B cell (primary cell): Measurements from ENCODE around the gene MED26. TPM values are rescaled to one million over a fixed set of nuclear protein-coding genes. Genes with fewer than 3 reads are reported as not detected.

Source experiments
- ATAC-seq: fragments of 200-7000 bp; cut with Tn5 transposase; one replicate; pipeline ENCODE4 v1.10.0; 2021; ENCODE audit warnings: low read depth, mild to moderate bottlenecking, moderate number of reproducible peaks, moderate library complexity
- CTCF ChIA-PET: fragments of 350-600 bp; sonication (Branson Sonifier 250); formaldehyde crosslinking; loops from one replicate; lab custom pipeline; 2021; ENCODE audit warnings: antibody characterized with exemption, inconsistent platforms; lab: Charles Lee
- POLR2A ChIA-PET: fragments of 350-600 bp; sonication (Branson Sonifier 250); formaldehyde crosslinking; loops from one replicate; lab custom pipeline; 2021; ENCODE audit warnings: antibody characterized with exemption; lab: Charles Lee
- DNase-seq: peaks from one replicate; pipeline ENCODE4 v3.0.0; 2013
- H2AFZ ChIP-seq: 2 replicates; pipeline ENCODE4 v1.6.1; 2012; ENCODE audit warnings: mild to moderate bottlenecking, low read depth, low read length; ENCODE audit not compliant: insufficient read depth, poor library complexity, severe bottlenecking
- H3K27ac ChIP-seq, 2 donors: 1 replicate in 1 of 2; 2 replicates in 1 of 2; pipeline ENCODE4 v1.5.1; 2012 to 2013; ENCODE audit warnings: low read length in 2 of 2, mild to moderate bottlenecking in 2 of 2, moderate library complexity in 1 of 2
- H3K27me3 ChIP-seq, 4 experiments: fragments of 200-600 bp in 1 of 4; sonication (generic) in 1 of 4; replicated peaks in 1 of 4; 1 replicate in 2 of 4; 2 replicates in 2 of 4; pipeline versions ENCODE4 v1.6.1 to v1.7.0; 2013 to 2016; ENCODE audit warnings: low read length in 3 of 4, mild to moderate bottlenecking in 2 of 4, mixed read lengths in 1 of 4, moderate library complexity in 1 of 4; ENCODE audit not compliant: insufficient read depth in 4 of 4, control insufficient read depth in 3 of 4; ENCODE audit errors: control extremely low read depth in 1 of 4
- H3K36me3 ChIP-seq, 2 experiments: replicated peaks in 1 of 2; 1 replicate in 1 of 2; 2 replicates in 1 of 2; pipeline versions ENCODE4 v1.6.1 to v1.7.1; 2013; ENCODE audit warnings: low read length in 1 of 2; ENCODE audit not compliant: insufficient read depth in 2 of 2, control insufficient read depth in 1 of 2; ENCODE audit errors: control extremely low read depth in 1 of 2, extremely low read depth in 1 of 2
- H3K4me1 ChIP-seq, 2 donors: fragments of 200-600 bp in 1 of 2; sonication (generic) in 1 of 2; 1 replicate in 1 of 2; 2 replicates in 1 of 2; pipeline versions ENCODE4 v1.5.1 to v1.6.1; 2013 to 2017; ENCODE audit warnings: low read length in 2 of 2; ENCODE audit not compliant: control insufficient read depth in 2 of 2, insufficient read depth in 2 of 2
- H3K4me2 ChIP-seq: replicated peaks from 2 replicates; pipeline ENCODE3; 2012; ENCODE audit warnings: mild to moderate bottlenecking, low read depth, low read length; ENCODE audit not compliant: poor library complexity, severe bottlenecking
- H3K4me3 ChIP-seq, 5 experiments: fragments of 200-600 bp in 1 of 5; sonication (generic) in 1 of 5; 1 replicate in 3 of 5; 2 replicates in 2 of 5; pipeline versions ENCODE4 v1.5.1 to v1.7.0; 2011 to 2016; ENCODE audit warnings: low read length in 4 of 5, mild to moderate bottlenecking in 4 of 5, low read depth in 2 of 5, control low read depth in 1 of 5, moderate library complexity in 1 of 5; ENCODE audit not compliant: insufficient read depth in 1 of 5; ENCODE audit errors: control extremely low read depth in 1 of 5, extremely low read depth in 1 of 5
- H3K79me2 ChIP-seq: fragments of 200-600 bp; sonication (generic); one replicate; pipeline ENCODE4 v1.6.0; 2016; ENCODE audit warnings: low read length; ENCODE audit not compliant: control insufficient read depth, insufficient read depth
- H3K9ac ChIP-seq: fragments of 200-600 bp; sonication (generic); 2 replicates; pipeline ENCODE4 v1.6.1; 2017; ENCODE audit warnings: mild to moderate bottlenecking, low read length, moderate library complexity
- H3K9me3 ChIP-seq, 3 donors: one replicate each; pipeline versions ENCODE4 v1.6.1 to v1.7.1; 2013; ENCODE audit warnings: low read length in 2 of 3; ENCODE audit not compliant: control insufficient read depth in 2 of 3, insufficient read depth in 1 of 3; ENCODE audit errors: control extremely low read depth in 1 of 3
- H4K20me1 ChIP-seq: 2 replicates; pipeline ENCODE4 v1.6.0; 2012; ENCODE audit warnings: mild to moderate bottlenecking, low read length; ENCODE audit not compliant: insufficient read depth, control insufficient read depth, poor library complexity, severe bottlenecking
- H3K27ac Mint-ChIP-seq: one replicate; pipeline ENCODE4 v1.8.0; 2021; ENCODE audit warnings: mixed read lengths
- H3K27me3 Mint-ChIP-seq: one replicate; pipeline ENCODE4 v1.8.0; 2021; ENCODE audit warnings: mixed read lengths
- H3K4me1 Mint-ChIP-seq: one replicate; pipeline ENCODE4 v1.8.0; 2021; ENCODE audit warnings: mixed read lengths
- H3K4me3 Mint-ChIP-seq: one replicate; pipeline ENCODE4 v1.8.0; 2021; ENCODE audit warnings: mixed read lengths
- H3K9me3 Mint-ChIP-seq: one replicate; pipeline ENCODE4 v1.8.0; 2022; ENCODE audit warnings: mixed read lengths; ENCODE audit not compliant: insufficient read depth
- EZH2 ChIP-seq: IDR thresholded peaks from 2 replicates; pipeline ENCODE4 v1.6.1; 2012; ENCODE audit warnings: borderline replicate concordance, low read depth, mild to moderate bottlenecking, moderate library complexity, low read length; ENCODE audit not compliant: insufficient read depth, poor library complexity, severe bottlenecking
- WGBS: methylation state at CpG from one replicate; pipeline ENCODE4 v1.1.5; 2013; ENCODE audit warnings: missing lambda C conversion rate; ENCODE audit not compliant: insufficient coverage; 5-methylcytosine and 5-hydroxymethylcytosine counted together
- intact Hi-C: fragments of 100-400 bp; cut with micrococcal nuclease; formaldehyde crosslinking; loops from one replicate; pipeline ENCODE4 v1.10.0; 2022
- polyA plus RNA-seq: library from polyadenylated mRNA; depleted of rRNA; stranded (reverse); fragments of >200 nt; gene quantifications from 2 replicates; pipeline ENCODE4 v1.2.3, GENCODE V29; 2012
- total RNA-seq, 2 donors: library from RNA; stranded (reverse); fragments of 120-200 nt in 1 of 2; gene quantifications; 1 replicate in 1 of 2; 2 replicates in 1 of 2; pipeline versions ENCODE4 v1.2.3 to v1.2.4, GENCODE V29; 2013 to 2022
- TF ChIP-seq, protein P1 (sequence below): fragments of 200-600 bp; IDR thresholded peaks from one replicate; pipeline ENCODE4 v1.8.0; 2022; ENCODE audit warnings: antibody characterized with exemption, mild to moderate bottlenecking

Gene MED26
- total and polyA plus RNA-seq, 2 donors (not counting 1 experiment from before 2014, with no cell fraction given): 15.6 to 33.6 TPM

DNA sequence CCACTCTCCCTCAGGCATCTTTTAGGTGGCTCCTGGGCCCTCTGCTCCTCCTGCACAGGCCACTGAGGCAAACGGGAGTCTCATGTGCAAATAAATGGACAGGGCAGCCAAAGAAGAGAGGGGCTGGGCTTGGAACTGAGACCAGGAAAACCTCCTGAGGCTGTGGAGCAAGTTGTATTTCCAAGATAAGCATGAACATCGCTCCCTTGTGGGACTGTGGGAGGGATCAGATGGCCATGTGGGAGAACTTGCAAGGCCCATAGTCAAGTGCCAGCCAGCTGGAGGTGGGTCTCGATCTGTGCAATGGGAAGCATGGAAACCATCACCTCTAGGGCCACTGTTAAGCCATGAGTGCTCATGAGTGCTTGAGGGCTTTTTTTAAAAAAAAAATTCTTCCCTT lies 24.9 kb downstream of the MED26 start:
- H3K9me3 Mint-ChIP-seq: no peaks in the 10 kb centered on the region
- H2AFZ ChIP-seq: no peak overlapping the region
- H3K79me2 ChIP-seq: peaks cover 100% of the 10 kb centered on the region
- no peak overlapping the region for H3K4me3 Mint-ChIP-seq
- H3K9ac ChIP-seq: no peak overlapping the region
- H4K20me1 ChIP-seq: peaks cover 90% of the 10 kb centered on the region
- ATAC-seq (no peak), DNase-seq (no peak)
- H3K27me3 ChIP-seq: no peaks in the 10 kb centered on the region
- no peak overlapping the region for H3K27ac Mint-ChIP-seq
- intact Hi-C loops: no loop called here
- no peak overlapping the region for H3K4me2 ChIP-seq
- H3K4me1 ChIP-seq: peaks cover 15 to 50% of the 10 kb centered on the region in 2 donors
- no peak overlapping the region for H3K27ac ChIP-seq
- TF ChIP-seq, protein P1, sequence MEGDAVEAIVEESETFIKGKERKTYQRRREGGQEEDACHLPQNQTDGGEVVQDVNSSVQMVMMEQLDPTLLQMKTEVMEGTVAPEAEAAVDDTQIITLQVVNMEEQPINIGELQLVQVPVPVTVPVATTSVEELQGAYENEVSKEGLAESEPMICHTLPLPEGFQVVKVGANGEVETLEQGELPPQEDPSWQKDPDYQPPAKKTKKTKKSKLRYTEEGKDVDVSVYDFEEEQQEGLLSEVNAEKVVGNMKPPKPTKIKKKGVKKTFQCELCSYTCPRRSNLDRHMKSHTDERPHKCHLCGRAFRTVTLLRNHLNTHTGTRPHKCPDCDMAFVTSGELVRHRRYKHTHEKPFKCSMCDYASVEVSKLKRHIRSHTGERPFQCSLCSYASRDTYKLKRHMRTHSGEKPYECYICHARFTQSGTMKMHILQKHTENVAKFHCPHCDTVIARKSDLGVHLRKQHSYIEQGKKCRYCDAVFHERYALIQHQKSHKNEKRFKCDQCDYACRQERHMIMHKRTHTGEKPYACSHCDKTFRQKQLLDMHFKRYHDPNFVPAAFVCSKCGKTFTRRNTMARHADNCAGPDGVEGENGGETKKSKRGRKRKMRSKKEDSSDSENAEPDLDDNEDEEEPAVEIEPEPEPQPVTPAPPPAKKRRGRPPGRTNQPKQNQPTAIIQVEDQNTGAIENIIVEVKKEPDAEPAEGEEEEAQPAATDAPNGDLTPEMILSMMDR: no peak
- TF ChIP-seq EZH2: no peak
- POLR2A ChIA-PET: no interaction called here
- no peaks in the 10 kb centered on the region for H3K27me3 Mint-ChIP-seq
- CTCF ChIA-PET: no interaction called here
- no peak overlapping the region for H3K4me3 ChIP-seq
- peaks cover 0 to 5% (median 0%) of the 10 kb centered on the region in 3 donors for H3K9me3 ChIP-seq
- WGBS: 90% methylated on average over 2 of the region's 3 CpGs
- H3K36me3 ChIP-seq: peaks cover 0 to 11% of the 10 kb centered on the region in 2 experiments
- H3K4me1 Mint-ChIP-seq: peaks cover 67% of the 10 kb centered on the region

DNA sequence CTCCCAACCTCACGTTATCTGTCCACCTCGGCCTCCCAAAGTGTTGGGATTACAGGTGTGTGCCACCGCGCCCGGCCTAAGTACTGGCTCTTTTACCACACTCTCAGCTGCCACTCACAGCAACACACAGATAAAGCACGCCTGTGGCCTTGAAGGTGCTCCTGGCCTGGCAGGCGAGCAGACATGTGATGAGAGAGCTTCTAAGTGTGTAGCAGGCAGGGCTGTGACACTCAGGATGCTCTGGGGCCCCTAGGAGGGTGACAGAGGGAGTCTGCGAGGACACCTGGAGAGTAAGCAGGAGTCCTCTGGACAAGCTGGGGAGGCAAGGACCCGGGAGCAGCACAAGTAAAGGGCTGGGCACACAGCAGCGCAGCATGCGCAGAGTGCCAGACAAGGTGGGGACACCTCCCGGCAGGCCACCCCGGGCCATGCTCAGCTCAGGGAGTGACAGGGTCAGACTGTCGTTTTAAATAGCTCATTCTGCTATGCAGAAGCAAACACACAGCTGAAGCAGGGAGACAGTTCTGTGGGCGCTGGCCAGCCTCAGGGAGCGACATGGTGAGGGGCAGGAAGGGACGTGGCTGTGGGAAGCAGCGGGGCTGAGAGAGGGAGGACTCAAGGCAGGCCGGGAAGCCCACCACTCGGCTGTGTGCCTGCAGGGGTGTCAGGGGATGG lies 26.5 kb downstream of the MED26 start:
- ChIA-PET CTCF (no interaction called here), POLR2A (interaction anchor here (0.6 kb wide), 1 partner anchor 228 kb away, joined by 6 read pairs; no protein-coding TSS in a partner anchor)
- Mint-ChIP-seq H3K4me1 (peaks cover 65% of the 10 kb centered on the region), H3K9me3 (no peaks in the 10 kb centered on the region), H3K4me3 (no peak overlapping the region), H3K27me3 (no peaks in the 10 kb centered on the region), H3K27ac (no peak overlapping the region)
- peaks cover 95% of the 10 kb centered on the region for H4K20me1 ChIP-seq
- DNase-seq (no peak), ATAC-seq (no peak)
- H3K9ac ChIP-seq: no peak overlapping the region
- H3K4me1 ChIP-seq: peaks cover 10 to 40% of the 10 kb centered on the region in 2 donors
- H3K4me3 ChIP-seq: no peak overlapping the region
- intact Hi-C loops: no loop called here
- WGBS: 98% methylated on average over 16 of the region's 20 CpGs
- TF ChIP-seq, protein P1: no peak
- TF ChIP-seq EZH2: no peak
- H3K27me3 ChIP-seq: no peaks in the 10 kb centered on the region
- H3K9me3 ChIP-seq: peaks cover 0 to 5% (median 0%) of the 10 kb centered on the region in 3 donors
- no peak overlapping the region for H2AFZ ChIP-seq
- no peak overlapping the region for H3K27ac ChIP-seq
- H3K79me2 ChIP-seq: peaks cover 100% of the 10 kb centered on the region
- H3K36me3 ChIP-seq: peaks cover 0 to 9% of the 10 kb centered on the region in 2 experiments
- H3K4me2 ChIP-seq: no peak overlapping the region
